ENCODE measurements around the gene BACH2. TPM values are rescaled to one million over a fixed set of nuclear protein-coding genes. Genes with fewer than 3 reads are reported as not detected.

The BACH2 gene
- polyA plus RNA-seq, 2 of the 4 experiments (the other 2 are of a cell fraction): 0.01 to 0.36 TPM

GRCh38 chr6:90144396-90144795 is 152.2 kb downstream of the BACH2 start:
- Histone ChIP-seq H3K4me1 (no peaks in the 10 kb centered on the region), H3K4me3 (no peak overlapping the region), H3K27ac (no peak overlapping the region), H3K4me2 (no peak overlapping the region), H3K9me3 (no peaks in the 10 kb centered on the region)
- TF ChIP-seq JUNB (IDR thresholded peaks at IDR 0.05) (no peak), USF2 (IDR thresholded peaks at IDR 0.05) (no peak), ZNF302 (CRISPR knock-in tag; IDR thresholded peaks at IDR 0.05) (no peak), NFE2L2 (conservative IDR thresholded peaks at IDR 0.05; ENCODE audit: low read length) (no peak), BCL3 (IDR thresholded peaks at IDR 0.05) (no peak), POLR2AphosphoS2 (conservative IDR thresholded peaks at IDR 0.05; ENCODE audit: low read length) (no peak), HOXB13 (CRISPR knock-in tag; IDR thresholded peaks at IDR 0.05; ENCODE audit: low read depth) (no peak), EHMT2 (IDR thresholded peaks at IDR 0.05; ENCODE audit: low read depth) (no peak), FOSB (CRISPR knock-in tag; IDR thresholded peaks at IDR 0.05) (no peak), GATA3 (IDR thresholded peaks at IDR 0.05; ENCODE audit: borderline replicate concordance) (no peak), FOXS1 (CRISPR knock-in tag; IDR thresholded peaks at IDR 0.05) (no peak)
- WGBS (ENCODE audit: missing lambda C conversion rate): 18% methylated on average over 3 of the region's 3 CpGs
- FAIRE-seq (no peak), DNase-seq (ENCODE audit: low read depth in 1 of 2, low spot score in 1 of 2) (no peak), ATAC-seq (no peak)
- ChIA-PET CTCF (no interaction called here), POLR2A (no interaction called here)

DNA sequence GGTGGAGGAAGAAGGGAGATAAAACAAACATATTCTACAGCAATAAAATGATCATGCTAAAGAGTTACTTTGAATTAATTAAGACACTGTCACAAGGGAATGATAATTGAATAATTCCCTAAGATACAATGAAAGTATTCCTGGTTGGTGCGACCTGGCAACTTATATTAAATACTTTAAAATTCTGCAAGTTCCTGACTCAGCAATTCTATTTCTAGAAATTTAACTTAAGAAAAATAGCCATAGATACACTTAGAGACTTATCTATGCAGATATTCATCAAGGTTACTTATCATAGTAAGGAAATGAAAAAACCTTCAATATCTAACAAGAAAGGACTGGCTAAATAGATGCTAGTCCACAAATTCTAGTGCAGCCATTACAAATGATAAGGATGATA is 156.0 kb downstream of the BACH2 start:
- ATAC-seq (no peak), DNase-seq (ENCODE audit: low read depth in 1 of 2, low spot score in 1 of 2) (no peak), FAIRE-seq (no peak)
- ChIA-PET CTCF (no interaction called here), POLR2A (no interaction called here)
- TF ChIP-seq EP300 (IDR thresholded peaks at IDR 0.05) (no peak), MAFK (IDR thresholded peaks at IDR 0.05; ENCODE audit: partially characterized antibody) (peak; percentile 70), RCOR1 (IDR thresholded peaks at IDR 0.05; ENCODE audit: low read depth, low read length) (no peak)
- no peak overlapping the region for H3K27ac ChIP-seq
- 86% methylated on average over 1 of the region's 1 CpG for WGBS (ENCODE audit: missing lambda C conversion rate)
- H3K4me2 ChIP-seq: no peak overlapping the region
- H3K4me1 ChIP-seq: no peaks in the 10 kb centered on the region
- H3K9me3 ChIP-seq: no peaks in the 10 kb centered on the region
- H3K4me3 ChIP-seq: no peak overlapping the region

DNA sequence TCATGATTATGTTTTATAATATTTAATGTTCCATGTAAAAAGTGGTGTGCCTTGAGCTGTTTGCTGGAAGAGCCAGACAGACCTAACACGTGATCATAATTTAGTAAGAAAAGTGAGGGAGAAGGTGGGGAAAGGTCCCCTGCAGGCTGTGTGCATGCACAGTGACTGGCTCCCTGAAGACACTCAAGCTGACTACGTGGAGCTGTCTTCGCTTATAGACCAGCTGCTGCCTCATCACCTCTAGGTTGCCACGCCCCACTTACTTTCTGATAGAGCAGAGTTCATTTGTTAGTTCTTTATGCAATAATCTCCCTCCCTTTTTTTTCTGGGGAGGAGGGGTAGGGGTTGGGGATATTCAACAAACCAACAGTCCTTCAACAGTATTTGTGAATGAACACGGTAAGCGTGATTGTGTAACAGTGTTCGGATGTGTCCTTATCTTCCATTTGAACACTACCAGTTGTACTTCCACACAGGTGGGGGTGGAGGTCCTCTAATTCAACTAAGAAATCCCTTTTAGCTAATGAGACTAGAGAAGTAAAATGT is 157.3 kb downstream of the BACH2 start:
- WGBS (ENCODE audit: missing lambda C conversion rate): 67% methylated on average over 7 of the region's 7 CpGs
- CTCF ChIA-PET: interaction anchor here (0.5 kb wide), 1 partner anchor 228 kb away, joined by 3 read pairs; no protein-coding TSS in a partner anchor

DNA sequence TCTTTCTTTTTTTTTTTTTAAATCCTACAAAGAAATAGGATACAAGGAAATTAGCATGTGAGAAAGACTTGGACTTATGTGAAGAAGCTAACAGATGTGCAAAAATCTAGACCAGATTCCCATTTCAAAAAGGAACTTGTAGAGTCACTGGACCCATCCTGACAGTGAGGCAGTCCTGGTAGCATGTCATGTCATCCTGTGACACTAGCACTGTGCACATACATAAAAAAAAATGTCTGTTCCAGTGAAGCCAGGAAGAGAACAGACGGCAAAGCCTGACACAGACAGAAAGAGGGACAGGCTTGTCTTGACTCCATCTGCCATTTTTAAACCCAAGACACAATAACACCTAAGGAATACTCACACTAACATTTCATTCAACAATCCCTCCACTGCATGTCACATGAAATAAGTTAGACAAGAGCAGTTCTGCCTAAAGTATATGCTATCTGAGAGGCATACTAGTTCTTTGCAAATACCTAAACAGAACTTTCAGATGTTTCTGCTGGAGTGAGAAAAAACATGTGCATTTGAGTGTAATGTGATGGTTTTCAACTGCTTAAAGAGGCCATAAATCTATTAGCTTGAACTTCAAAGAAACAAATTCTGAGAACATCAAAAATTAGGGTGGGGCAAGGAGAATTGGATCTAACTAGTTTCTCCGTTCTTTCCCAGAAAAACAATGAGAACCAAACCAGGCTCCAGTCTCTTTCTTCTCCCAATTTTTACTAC is 159.6 kb downstream of the BACH2 start:
- ChIA-PET CTCF (no interaction called here), POLR2A (no interaction called here)
- ATAC-seq: no peak
- no peak for DNase-seq (ENCODE audit: low read depth in 1 of 2, low spot score in 1 of 2)
- Histone ChIP-seq H3K4me1 (no peaks in the 10 kb centered on the region), H3K27ac (no peak overlapping the region), H3K4me3 (no peak overlapping the region), H3K4me2 (no peak overlapping the region), H3K9me3 (no peaks in the 10 kb centered on the region)
- FAIRE-seq: no peak
- WGBS (ENCODE audit: missing lambda C conversion rate): 92% methylated on average over 2 of the region's 2 CpGs
- TF ChIP-seq, protein P1, sequence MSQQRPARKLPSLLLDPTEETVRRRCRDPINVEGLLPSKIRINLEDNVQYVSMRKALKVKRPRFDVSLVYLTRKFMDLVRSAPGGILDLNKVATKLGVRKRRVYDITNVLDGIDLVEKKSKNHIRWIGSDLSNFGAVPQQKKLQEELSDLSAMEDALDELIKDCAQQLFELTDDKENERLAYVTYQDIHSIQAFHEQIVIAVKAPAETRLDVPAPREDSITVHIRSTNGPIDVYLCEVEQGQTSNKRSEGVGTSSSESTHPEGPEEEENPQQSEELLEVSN (IDR thresholded peaks at IDR 0.05; ENCODE audit: borderline replicate concordance, low read depth): no peak
- TF ChIP-seq ZFP36 (IDR thresholded peaks at IDR 0.05; ENCODE audit: borderline replicate concordance, partially characterized antibody) (no peak), FOXS1 (CRISPR knock-in tag; IDR thresholded peaks at IDR 0.05) (no peak), KDM5A (IDR thresholded peaks at IDR 0.05) (no peak), HOXA7 (CRISPR knock-in tag; IDR thresholded peaks at IDR 0.05) (no peak), HOXB13 (CRISPR knock-in tag; IDR thresholded peaks at IDR 0.05; ENCODE audit: low read depth) (no peak), RARB (CRISPR knock-in tag; IDR thresholded peaks at IDR 0.05) (no peak), EHMT2 (IDR thresholded peaks at IDR 0.05; ENCODE audit: low read depth) (no peak), NFE2L2 (conservative IDR thresholded peaks at IDR 0.05; ENCODE audit: low read length) (no peak), MYC (IDR thresholded peaks at IDR 0.05; ENCODE audit: borderline replicate concordance, low read length) (no peak), HES2 (IDR thresholded peaks at IDR 0.05) (no peak), BHLHE40 (IDR thresholded peaks at IDR 0.05; ENCODE audit: low read depth, low read length) (no peak), BCL3 (IDR thresholded peaks at IDR 0.05) (no peak)

More for the DNA sequence above, 157.3 kb downstream of the BACH2 start:
- ATAC-seq: no peak
- no peak for FAIRE-seq
- POLR2A ChIA-PET: no interaction called here
- H3K9me3 ChIP-seq: no peaks in the 10 kb centered on the region
- no peak overlapping the region for H3K27ac ChIP-seq
- H3K4me3 ChIP-seq: no peak overlapping the region
- no peak overlapping the region for H3K4me2 ChIP-seq
- H3K4me1 ChIP-seq: no peaks in the 10 kb centered on the region
- DNase-seq (ENCODE audit: low read depth in 1 of 2, low spot score in 1 of 2): no peak
- TF ChIP-seq RAD21 (conservative IDR thresholded peaks at IDR 0.05 in 1 of 2, IDR thresholded peaks at IDR 0.05 in 1 of 2) (no peak), RARB (CRISPR knock-in tag; IDR thresholded peaks at IDR 0.05) (no peak), HDAC2 (IDR thresholded peaks at IDR 0.05) (no peak)
- TF ChIP-seq, protein P2, sequence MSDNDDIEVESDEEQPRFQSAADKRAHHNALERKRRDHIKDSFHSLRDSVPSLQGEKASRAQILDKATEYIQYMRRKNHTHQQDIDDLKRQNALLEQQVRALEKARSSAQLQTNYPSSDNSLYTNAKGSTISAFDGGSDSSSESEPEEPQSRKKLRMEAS (IDR thresholded peaks at IDR 0.05): no peak
